Measurements from ENCODE around the gene GDPD3. TPM values are rescaled to one million over a fixed set of nuclear protein-coding genes. Genes with fewer than 3 reads are reported as not detected.

GDPD3 gene
- total RNA-seq, 3 donors from 2014 or later (not counting 1 experiment from before 2014, with no cell fraction given) = 5.3 to 14.7 (median 9.1) TPM

DNA sequence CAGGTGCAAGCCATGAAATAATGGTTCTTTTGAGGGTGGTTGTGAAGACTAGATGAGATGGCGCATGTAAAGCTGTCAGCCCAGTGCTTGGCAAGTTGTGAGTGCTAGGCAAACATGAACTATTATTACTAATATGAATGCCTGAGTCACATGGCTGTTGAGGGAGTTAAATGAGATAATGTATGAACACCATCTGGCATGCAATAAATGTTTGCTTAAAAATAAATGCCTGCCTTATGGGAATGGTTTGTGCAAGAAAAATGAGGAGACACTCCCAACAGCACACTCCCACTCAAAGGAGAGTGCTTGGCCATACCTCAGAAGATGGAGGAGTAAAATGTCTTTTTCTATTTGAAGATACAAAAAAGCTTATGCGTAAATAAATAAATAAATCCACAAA is 6.1 kb upstream of the GDPD3 start:
- no peaks in the 10 kb centered on the region for H3K27me3 ChIP-seq (ENCODE audit: control insufficient read depth, insufficient read depth, low read length)
- Mint-ChIP-seq H3K27me3 (ENCODE audit: low read depth in 2 of 2) (no peaks in the 10 kb centered on the region), H3K36me3 (no peaks in the 10 kb centered on the region), H3K4me1 (peaks cover 23 to 32% of the 10 kb centered on the region in 2 donors), H3K9me3 (no peaks in the 10 kb centered on the region), H3K27ac (peak overlapping the region; percentile 68 to 87), H3K4me3 (peak overlapping the region; percentile 60)
- DNase-seq (no peak), ATAC-seq (no peak)
- TF ChIP-seq CTCF (IDR thresholded peaks at IDR 0.05) = no peak
- no peak overlapping the region for H3K4me3 ChIP-seq (ENCODE audit: low read length)
- no peak overlapping the region for H3K27ac ChIP-seq (ENCODE audit: low read length)
- H3K9me3 ChIP-seq (ENCODE audit: control insufficient read depth, insufficient read depth, low read length) = no peaks in the 10 kb centered on the region
- peaks cover 32% of the 10 kb centered on the region for H3K4me1 ChIP-seq (ENCODE audit: control insufficient read depth, insufficient read depth, low read length)
- peaks cover 15% of the 10 kb centered on the region for H3K36me3 ChIP-seq (ENCODE audit: control insufficient read depth, insufficient read depth, low read length)
- WGBS (ENCODE audit: insufficient coverage) = 95% methylated on average over 2 of the region's 2 CpGs
- intact Hi-C loops (cut with micrococcal nuclease) = no loop called here

DNA sequence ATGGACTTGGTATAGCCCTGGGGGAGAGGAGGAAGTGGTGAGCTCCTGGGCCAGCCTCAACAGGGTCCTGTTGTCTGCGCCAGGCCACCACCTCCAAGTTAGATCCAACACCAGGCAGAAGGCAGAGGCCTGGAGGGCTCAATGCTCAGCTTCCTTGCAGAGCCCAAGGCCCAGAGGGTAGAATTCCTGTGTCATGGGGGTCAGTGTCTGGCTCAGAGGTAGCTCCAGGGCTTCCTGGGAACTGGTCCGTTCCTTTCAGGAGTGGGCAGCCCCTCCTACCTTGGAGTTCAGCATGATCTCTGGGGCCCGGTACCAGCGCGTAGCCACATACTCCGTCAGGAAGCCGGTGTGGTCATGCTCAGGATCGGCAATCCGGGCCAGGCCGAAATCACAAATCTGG is 4.4 kb upstream of the GDPD3 start:
- no peak for TF ChIP-seq CTCF (IDR thresholded peaks at IDR 0.05)
- WGBS (ENCODE audit: insufficient coverage) = 98% methylated on average over 10 of the region's 10 CpGs
- H3K4me1 ChIP-seq (ENCODE audit: control insufficient read depth, insufficient read depth, low read length) = peaks cover 26% of the 10 kb centered on the region
- H3K36me3 ChIP-seq (ENCODE audit: control insufficient read depth, insufficient read depth, low read length) = peaks cover 15% of the 10 kb centered on the region
- no peak overlapping the region for H3K4me3 ChIP-seq (ENCODE audit: low read length)
- no peak overlapping the region for H3K4me3 Mint-ChIP-seq
- peaks cover 23 to 37% of the 10 kb centered on the region in 2 donors for H3K4me1 Mint-ChIP-seq
- no peak overlapping the region for H3K27ac Mint-ChIP-seq
- no peak overlapping the region for H3K27ac ChIP-seq (ENCODE audit: low read length)
- ATAC-seq = no peak
- no peak for DNase-seq
- no peaks in the 10 kb centered on the region for H3K36me3 Mint-ChIP-seq
- H3K27me3 ChIP-seq (ENCODE audit: control insufficient read depth, insufficient read depth, low read length) = no peaks in the 10 kb centered on the region
- H3K9me3 ChIP-seq (ENCODE audit: control insufficient read depth, insufficient read depth, low read length) = no peaks in the 10 kb centered on the region
- intact Hi-C loops (cut with micrococcal nuclease) = no loop called here
- no peaks in the 10 kb centered on the region for H3K27me3 Mint-ChIP-seq (ENCODE audit: low read depth in 2 of 2)
- H3K9me3 Mint-ChIP-seq = no peaks in the 10 kb centered on the region

DNA sequence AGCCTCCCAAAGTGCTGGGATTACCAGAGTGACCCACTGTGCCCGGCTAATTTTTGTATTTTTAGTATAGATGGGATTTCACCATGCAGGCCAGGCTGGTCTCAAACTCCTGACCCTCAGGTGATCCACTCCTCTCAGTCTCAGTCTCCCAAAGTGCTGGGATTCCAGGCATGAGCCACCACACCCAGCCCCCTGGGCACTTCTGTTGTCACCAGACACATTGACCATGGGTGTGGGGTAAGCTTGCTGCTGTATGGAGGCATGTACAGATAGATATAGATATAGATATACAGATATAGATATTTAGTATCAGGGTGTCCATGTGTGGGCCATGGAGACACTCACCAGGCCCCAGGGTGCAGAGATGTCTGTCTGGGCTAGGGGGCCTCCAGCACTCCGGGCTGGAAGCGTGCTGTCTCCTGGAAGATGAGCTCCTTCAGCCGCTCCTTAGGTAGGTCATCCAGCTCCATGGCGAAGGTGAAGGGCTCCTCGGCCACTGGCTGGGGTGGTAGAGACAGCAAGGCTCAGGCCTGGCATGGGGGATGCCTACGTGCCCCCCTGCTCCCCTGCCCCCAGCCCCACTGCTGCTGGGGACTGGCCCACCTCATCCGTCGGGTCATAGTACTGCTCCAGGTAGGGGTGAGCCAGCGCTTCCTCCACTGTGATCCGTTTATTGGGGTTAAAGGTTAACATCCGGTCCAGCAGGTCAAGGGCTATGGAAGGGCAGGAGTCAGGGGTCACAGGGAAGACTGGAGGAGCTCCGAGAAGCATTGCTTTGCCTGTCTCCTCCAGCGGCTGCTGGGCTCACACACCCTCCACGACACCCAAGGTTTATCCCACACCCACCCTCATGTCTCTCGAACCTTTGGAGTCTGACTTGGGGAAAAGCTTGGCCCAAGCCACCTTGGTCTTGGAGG is 3.2 kb upstream of the GDPD3 start:
- no peaks in the 10 kb centered on the region for H3K9me3 Mint-ChIP-seq
- H3K4me3 ChIP-seq (ENCODE audit: low read length) = no peak overlapping the region
- no peak overlapping the region for H3K4me3 Mint-ChIP-seq
- ATAC-seq = no peak
- peaks cover 15% of the 10 kb centered on the region for H3K36me3 ChIP-seq (ENCODE audit: control insufficient read depth, insufficient read depth, low read length)
- no peak for TF ChIP-seq CTCF (IDR thresholded peaks at IDR 0.05)
- no peaks in the 10 kb centered on the region for H3K27me3 ChIP-seq (ENCODE audit: control insufficient read depth, insufficient read depth, low read length)
- H3K4me1 ChIP-seq (ENCODE audit: control insufficient read depth, insufficient read depth, low read length) = peaks cover 14% of the 10 kb centered on the region
- no peak overlapping the region for H3K27ac ChIP-seq (ENCODE audit: low read length)
- intact Hi-C loops (cut with micrococcal nuclease) = no loop called here
- H3K27me3 Mint-ChIP-seq (ENCODE audit: low read depth in 2 of 2) = no peaks in the 10 kb centered on the region
- no peak for DNase-seq
- H3K27ac Mint-ChIP-seq = no peak overlapping the region
- no peaks in the 10 kb centered on the region for H3K36me3 Mint-ChIP-seq
- H3K9me3 ChIP-seq (ENCODE audit: control insufficient read depth, insufficient read depth, low read length) = no peaks in the 10 kb centered on the region
- H3K4me1 Mint-ChIP-seq = peaks cover 19 to 25% of the 10 kb centered on the region in 2 donors
- WGBS (ENCODE audit: insufficient coverage) = 97% methylated on average over 15 of the region's 16 CpGs

Measured in natural killer cell (primary cell).